ENCODE measurements around the gene TTC39C. TPM values are rescaled to one million over a fixed set of nuclear protein-coding genes. Genes with fewer than 3 reads are reported as not detected.
"Not testable (repeated sequence)": the region's sequence is repeated elsewhere in the genome, so short reads cannot be mapped to it uniquely, and the experiment has no call there.

Gene TTC39C
- total RNA-seq, 1 donor from 2014 or later, result 29.2 TPM

GRCh38 chr18:24138409-24138788, 123.8 kb downstream of the TTC39C start:
- H3K36me3 Mint-ChIP-seq (ENCODE audit: low read depth), result peaks cover 15% of the 10 kb centered on the region
- H3K27ac Mint-ChIP-seq, result peak overlapping the region; percentile 15
- intact Hi-C loops (cut with micrococcal nuclease), result no loop called here
- DNase-seq, result no peak
- peak overlapping the region; percentile 91 for H3K4me3 Mint-ChIP-seq
- peaks cover 13% of the 10 kb centered on the region for H3K27me3 Mint-ChIP-seq
- no peaks in the 10 kb centered on the region for H3K9me3 Mint-ChIP-seq
- H3K4me1 Mint-ChIP-seq, result peaks cover 20% of the 10 kb centered on the region

DNA sequence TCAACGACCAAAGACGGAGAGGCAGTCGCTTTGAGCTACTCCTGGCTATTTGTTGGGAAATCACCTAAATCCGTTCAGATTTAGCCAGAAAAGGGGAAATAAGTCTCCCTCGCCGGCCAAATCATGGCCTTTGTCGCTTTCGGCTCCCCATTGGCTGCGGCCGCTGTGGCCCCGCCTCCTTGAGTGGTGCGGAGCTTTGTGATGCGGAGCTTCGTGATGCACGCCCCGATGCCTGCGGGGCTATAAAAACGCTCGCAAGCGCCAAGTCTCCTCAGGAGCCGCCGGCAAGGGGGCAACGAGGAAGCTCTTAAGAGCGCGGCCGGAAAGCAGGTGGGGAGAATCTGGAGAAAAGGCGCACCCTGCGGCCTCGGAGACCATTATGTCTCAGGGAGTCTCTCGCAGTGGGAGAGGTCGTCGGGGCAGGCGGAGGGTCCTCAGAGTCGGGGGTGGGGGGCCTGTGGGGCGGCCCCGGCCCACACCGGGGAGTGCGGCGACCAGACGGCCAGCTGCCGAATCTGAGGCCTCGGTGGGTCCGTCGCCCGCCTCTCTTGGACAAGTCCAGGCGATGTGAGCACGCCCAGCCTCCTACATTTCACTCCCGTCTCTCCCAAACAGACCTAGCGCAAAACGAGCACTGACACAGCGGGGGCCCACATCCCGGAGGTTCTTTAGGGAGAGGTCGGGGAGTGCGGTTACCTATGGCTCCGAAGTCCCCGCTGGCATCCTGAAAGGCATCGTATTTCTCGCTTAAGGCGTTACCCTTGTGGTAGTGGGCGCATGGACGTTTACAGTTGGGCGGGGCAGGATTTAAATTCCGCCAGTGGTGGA, 124.4 kb downstream of the TTC39C start, which contains the start of gene CABYR:
TSS of gene CABYR (plus strand) at position 274 of the 828 bp plus-strand sequence. CDS start 4,053 bp downstream, outside the sequence.
- DNase-seq, result peak; percentile 91
- H3K27ac Mint-ChIP-seq, result peak within 1 kb of the TSS; percentile 51
- H3K4me3 Mint-ChIP-seq, result peak within 1 kb of the TSS; percentile 91
- no peaks in the 10 kb centered on the region for H3K9me3 Mint-ChIP-seq
- H3K27me3 Mint-ChIP-seq, result peaks cover 14% of the 10 kb centered on the region
- intact Hi-C loops (cut with micrococcal nuclease), result no loop called here
- peaks cover 13% of the 10 kb centered on the region for H3K36me3 Mint-ChIP-seq (ENCODE audit: low read depth)
- H3K4me1 Mint-ChIP-seq, result peaks cover 20% of the 10 kb centered on the region

- no peak for DNase-seq
- intact Hi-C loops (cut with micrococcal nuclease), result no loop called here
- H3K4me1 Mint-ChIP-seq, result peaks cover 20% of the 10 kb centered on the region
- no peak overlapping the region for H3K4me3 Mint-ChIP-seq
- H3K9me3 Mint-ChIP-seq, result no peaks in the 10 kb centered on the region
- H3K36me3 Mint-ChIP-seq (ENCODE audit: low read depth), result peaks cover 8% of the 10 kb centered on the region
- peaks cover 27% of the 10 kb centered on the region for H3K27me3 Mint-ChIP-seq
- no peak overlapping the region for H3K27ac Mint-ChIP-seq
These were observed 126.1 kb downstream of the TTC39C start for GRCh38 chr18:24140697-24141096.

DNA sequence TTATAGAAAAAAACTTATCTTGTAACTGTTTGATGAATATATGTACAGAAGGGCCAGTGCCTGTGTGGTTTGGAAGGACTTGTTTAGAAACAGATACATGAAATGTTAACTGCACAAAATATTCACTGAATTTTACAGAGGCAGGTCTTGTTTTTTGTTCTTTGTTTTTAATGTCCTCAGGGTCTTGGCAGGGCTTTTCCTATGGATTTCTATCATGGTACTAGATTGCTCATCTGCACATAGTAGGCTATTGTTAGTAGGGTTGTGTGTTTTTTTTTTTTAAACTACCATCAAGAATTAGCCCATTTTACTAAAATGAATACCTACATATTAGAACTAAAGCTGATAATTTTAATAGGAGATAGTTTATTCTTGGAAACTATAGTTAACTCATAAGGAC, 127.8 kb downstream of the TTC39C start:
- no peak for DNase-seq
- Mint-ChIP-seq H3K4me1 (peaks cover 10% of the 10 kb centered on the region), H3K27me3 (peaks cover 37% of the 10 kb centered on the region), H3K4me3 (no peak overlapping the region), H3K36me3 (ENCODE audit: low read depth) (no peaks in the 10 kb centered on the region), H3K27ac (no peak overlapping the region), H3K9me3 (no peaks in the 10 kb centered on the region)
- intact Hi-C loops (cut with micrococcal nuclease), result no loop called here

- DNase-seq; H3K36me3 Mint-ChIP-seq (ENCODE audit: low read depth); intact Hi-C loops (cut with micrococcal nuclease); H3K4me1 Mint-ChIP-seq; H3K4me3 Mint-ChIP-seq; H3K27ac Mint-ChIP-seq; H3K9me3 Mint-ChIP-seq: not testable (repeated sequence)
- H3K27me3 Mint-ChIP-seq, result peaks cover 21% of the 10 kb centered on the region
These were observed 135.0 kb downstream of the TTC39C start for GRCh38 chr18:24149591-24149990.

DNA sequence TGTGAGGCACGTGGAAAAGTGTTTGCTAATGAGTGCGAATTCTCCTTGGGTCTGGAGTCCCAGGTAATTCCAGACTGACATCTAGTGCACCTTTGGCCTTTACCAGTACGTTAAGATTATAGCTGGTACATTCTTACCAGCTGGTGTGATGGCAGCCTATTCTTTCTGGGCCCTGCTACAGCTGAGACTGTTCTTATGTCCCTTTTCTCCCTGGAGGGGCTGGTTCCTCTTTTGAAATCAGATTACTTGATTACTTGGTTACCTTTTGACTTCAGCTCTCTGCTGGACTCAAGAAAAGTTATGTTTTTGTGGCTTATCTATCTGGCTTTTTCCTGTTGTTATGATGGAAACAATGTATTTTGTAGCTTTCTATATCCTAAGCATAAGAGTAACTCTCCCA, 138.8 kb downstream of the TTC39C start:
- no peaks in the 10 kb centered on the region for H3K9me3 Mint-ChIP-seq
- DNase-seq, result no peak
- H3K4me1 Mint-ChIP-seq, result no peaks in the 10 kb centered on the region
- no peak overlapping the region for H3K4me3 Mint-ChIP-seq
- no peak overlapping the region for H3K27ac Mint-ChIP-seq
- intact Hi-C loops (cut with micrococcal nuclease), result no loop called here
- no peaks in the 10 kb centered on the region for H3K36me3 Mint-ChIP-seq (ENCODE audit: low read depth)
- peaks cover 4% of the 10 kb centered on the region for H3K27me3 Mint-ChIP-seq

GRCh38 chr18:24157855-24158254, 143.3 kb downstream of the TTC39C start:
- intact Hi-C loops (cut with micrococcal nuclease), result no loop called here
- DNase-seq, result no peak
- Mint-ChIP-seq H3K27me3 (peaks cover 2% of the 10 kb centered on the region), H3K27ac (no peak overlapping the region), H3K4me1 (no peaks in the 10 kb centered on the region), H3K9me3 (no peaks in the 10 kb centered on the region), H3K4me3 (no peak overlapping the region), H3K36me3 (ENCODE audit: low read depth) (no peaks in the 10 kb centered on the region)

DNA sequence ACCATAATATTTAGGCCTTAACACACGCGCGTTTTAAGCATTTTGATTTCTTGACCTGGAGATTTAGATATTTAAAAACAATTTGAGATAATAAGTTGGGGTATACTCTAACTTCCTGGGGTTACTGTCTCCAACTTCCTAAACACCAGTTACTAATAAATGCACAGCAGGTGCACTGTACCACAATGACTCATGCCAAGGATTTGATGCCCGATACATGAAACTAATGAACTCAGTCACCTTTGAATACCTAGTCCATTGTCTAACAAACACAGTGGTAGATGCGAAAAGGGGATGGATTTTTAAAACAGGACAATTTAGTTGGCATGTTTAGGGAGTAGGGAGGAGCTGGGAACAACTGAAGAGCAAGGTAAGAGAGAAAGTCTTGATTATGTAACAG, 145.5 kb downstream of the TTC39C start:
- intact Hi-C loops (cut with micrococcal nuclease), result no loop called here
- H3K27me3 Mint-ChIP-seq, result peaks cover 2% of the 10 kb centered on the region
- no peaks in the 10 kb centered on the region for H3K36me3 Mint-ChIP-seq (ENCODE audit: low read depth)
- H3K4me1 Mint-ChIP-seq, result no peaks in the 10 kb centered on the region
- H3K4me3 Mint-ChIP-seq, result no peak overlapping the region
- H3K9me3 Mint-ChIP-seq, result no peaks in the 10 kb centered on the region
- no peak for DNase-seq
- no peak overlapping the region for H3K27ac Mint-ChIP-seq

GRCh38 chr18:24161304-24161703, 146.8 kb downstream of the TTC39C start:
- DNase-seq, result no peak
- no peaks in the 10 kb centered on the region for H3K36me3 Mint-ChIP-seq (ENCODE audit: low read depth)
- H3K27me3 Mint-ChIP-seq, result no peaks in the 10 kb centered on the region
- no peaks in the 10 kb centered on the region for H3K4me1 Mint-ChIP-seq
- no peak overlapping the region for H3K27ac Mint-ChIP-seq
- no peak overlapping the region for H3K4me3 Mint-ChIP-seq
- intact Hi-C loops (cut with micrococcal nuclease), result no loop called here
- H3K9me3 Mint-ChIP-seq, result no peaks in the 10 kb centered on the region

DNA sequence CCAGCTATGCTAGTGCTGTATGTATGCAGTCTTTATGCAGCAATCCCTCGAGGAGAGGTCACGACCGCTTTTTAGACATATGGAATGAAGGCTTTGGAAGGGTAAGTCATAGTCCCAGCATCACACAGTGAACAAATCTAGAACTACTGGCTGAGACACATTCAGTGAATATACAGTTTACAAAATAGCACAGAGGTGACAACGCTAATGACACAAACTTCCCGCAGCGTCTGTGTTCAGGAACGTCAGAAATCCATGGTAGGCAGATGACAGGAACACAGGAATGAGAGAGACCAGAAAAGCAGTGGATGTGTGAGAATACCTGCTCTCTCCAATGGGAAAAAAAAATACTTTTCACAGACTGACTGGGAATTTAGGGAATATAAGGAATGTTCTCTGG, 153.9 kb downstream of the TTC39C start:
- no peaks in the 10 kb centered on the region for H3K9me3 Mint-ChIP-seq
- H3K4me3 Mint-ChIP-seq, result no peak overlapping the region
- H3K27me3 Mint-ChIP-seq, result no peaks in the 10 kb centered on the region
- peaks cover 2% of the 10 kb centered on the region for H3K4me1 Mint-ChIP-seq
- intact Hi-C loops (cut with micrococcal nuclease), result no loop called here
- H3K27ac Mint-ChIP-seq, result no peak overlapping the region
- H3K36me3 Mint-ChIP-seq (ENCODE audit: low read depth), result no peaks in the 10 kb centered on the region
- DNase-seq, result no peak

DNA sequence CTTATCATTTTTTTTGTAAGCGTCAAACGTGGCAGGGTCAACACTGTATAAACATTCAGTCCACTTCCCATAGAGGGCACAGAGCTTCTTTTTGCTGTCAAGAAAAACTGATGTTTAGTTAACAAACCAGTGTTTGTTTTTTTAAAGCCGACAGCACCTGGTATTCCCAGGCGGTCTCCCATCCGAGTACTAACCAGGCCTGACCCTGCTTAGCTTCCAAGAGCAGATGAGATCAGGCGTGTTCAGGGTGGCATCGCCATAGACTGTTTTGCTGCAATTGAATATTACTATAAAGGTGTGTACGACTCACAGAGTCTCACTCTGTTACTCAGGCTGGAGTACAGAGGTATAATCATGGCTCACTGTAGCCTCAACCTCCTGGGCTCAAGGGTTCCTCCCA, 155.8 kb downstream of the TTC39C start:
- H3K27ac Mint-ChIP-seq, result no peak overlapping the region
- no peak for DNase-seq
- peaks cover 6% of the 10 kb centered on the region for H3K4me1 Mint-ChIP-seq
- H3K9me3 Mint-ChIP-seq, result no peaks in the 10 kb centered on the region
- no peaks in the 10 kb centered on the region for H3K36me3 Mint-ChIP-seq (ENCODE audit: low read depth)
- no peak overlapping the region for H3K4me3 Mint-ChIP-seq
- intact Hi-C loops (cut with micrococcal nuclease), result loop anchor here (10.0 kb wide), 1 partner anchor 504 kb away; no protein-coding TSS in a partner anchor
- no peaks in the 10 kb centered on the region for H3K27me3 Mint-ChIP-seq

DNA sequence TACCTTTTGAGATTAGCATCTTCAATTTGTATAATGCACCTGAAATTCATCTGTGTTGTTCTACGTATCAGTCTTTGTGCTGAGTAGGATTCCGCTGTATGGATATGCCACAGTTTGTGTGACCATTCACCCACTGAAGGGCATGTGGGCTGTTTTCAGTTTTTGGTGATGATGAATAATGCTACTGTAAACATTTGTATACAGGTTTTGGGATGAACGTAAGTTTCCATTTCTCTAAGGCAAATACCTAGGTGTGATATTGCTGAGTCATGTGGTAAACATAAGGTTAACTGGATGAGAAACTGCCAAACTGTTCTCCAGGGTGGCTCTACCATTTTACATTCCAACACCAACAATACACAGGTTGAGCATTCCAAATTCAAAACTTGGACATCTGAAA, 159.4 kb downstream of the TTC39C start:
- Mint-ChIP-seq H3K4me3 (no peak overlapping the region), H3K27me3 (no peaks in the 10 kb centered on the region), H3K27ac (peak overlapping the region; percentile 35), H3K9me3 (no peaks in the 10 kb centered on the region), H3K4me1 (peaks cover 8% of the 10 kb centered on the region), H3K36me3 (ENCODE audit: low read depth) (no peaks in the 10 kb centered on the region)
- intact Hi-C loops (cut with micrococcal nuclease), result loop anchor here (10.0 kb wide), 1 partner anchor 501 kb away; no protein-coding TSS in a partner anchor
- DNase-seq, result no peak

DNA sequence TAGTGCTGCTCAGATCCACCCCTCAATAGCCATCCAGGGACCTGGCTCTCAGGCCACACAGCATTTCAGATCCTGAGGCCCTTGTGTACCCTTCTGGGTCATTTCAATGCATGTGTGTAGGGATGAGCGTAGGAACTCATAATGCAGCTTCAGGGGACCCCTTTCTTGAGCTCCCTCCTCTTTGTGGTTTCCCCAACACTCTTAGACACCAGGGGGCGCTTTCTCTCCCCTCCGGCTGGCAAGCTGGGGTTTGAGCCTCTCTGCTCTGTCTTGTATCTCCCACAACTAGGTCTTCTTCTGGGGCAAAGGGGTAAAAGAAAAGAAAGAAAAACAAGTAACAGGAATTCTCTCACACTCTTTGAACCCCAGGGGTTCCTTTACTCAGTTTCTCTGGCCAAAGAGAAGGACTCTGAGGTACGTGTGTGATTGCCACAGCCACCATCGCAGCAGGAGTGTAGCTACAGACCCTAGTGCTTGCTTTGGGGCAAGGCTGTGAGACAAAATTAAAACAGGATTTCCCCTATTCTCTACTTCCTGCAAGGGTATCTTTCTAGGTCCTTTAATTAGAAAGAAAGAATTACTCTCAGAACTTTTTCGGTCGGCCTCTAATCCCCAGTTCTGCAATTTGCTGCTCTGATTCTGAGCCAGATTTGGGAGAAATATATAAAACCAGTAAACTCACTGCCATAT, 162.3 kb downstream of the TTC39C start:
- intact Hi-C loops (cut with micrococcal nuclease), result loop anchor here (1.0 to 10.0 kb wide), 2 partner anchors 312 to 498 kb away; no protein-coding TSS in a partner anchor
- Mint-ChIP-seq H3K9me3 (no peaks in the 10 kb centered on the region), H3K36me3 (ENCODE audit: low read depth) (no peaks in the 10 kb centered on the region), H3K4me3 (no peak overlapping the region), H3K4me1 (peaks cover 8% of the 10 kb centered on the region), H3K27me3 (no peaks in the 10 kb centered on the region), H3K27ac (no peak overlapping the region)
- DNase-seq, result peak; percentile 76

DNA sequence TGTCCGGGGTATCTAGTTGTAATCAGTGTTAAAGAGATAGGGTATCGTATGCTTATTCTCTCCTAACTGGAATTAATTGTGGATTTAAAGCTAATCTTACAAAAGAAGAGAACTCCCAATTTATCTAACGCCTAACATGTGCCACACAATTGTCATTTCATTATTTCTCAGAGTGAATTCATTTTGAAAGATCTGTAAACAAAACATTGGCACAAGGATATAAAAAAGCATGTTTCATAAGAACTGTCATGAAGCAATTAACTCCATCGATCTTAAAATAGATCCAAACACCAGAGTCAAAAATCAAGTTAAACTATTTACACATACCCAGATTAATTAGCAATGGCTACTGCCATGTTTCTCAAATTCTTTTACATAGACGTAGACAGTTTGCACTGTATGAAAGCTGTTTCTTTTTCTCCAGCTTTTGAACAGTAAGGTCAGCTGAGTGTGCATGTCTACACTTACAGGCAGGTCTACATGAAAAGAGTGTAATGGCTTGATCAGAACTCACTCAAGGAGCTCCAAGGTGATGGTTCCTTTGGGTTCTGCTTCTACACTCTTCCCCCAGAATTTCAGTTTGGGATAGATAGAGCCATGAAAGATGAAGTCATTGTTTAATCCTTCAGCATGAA, 163.1 kb downstream of the TTC39C start:
- H3K27me3 Mint-ChIP-seq, result no peaks in the 10 kb centered on the region
- DNase-seq, result no peak
- H3K36me3 Mint-ChIP-seq (ENCODE audit: low read depth), result no peaks in the 10 kb centered on the region
- H3K4me3 Mint-ChIP-seq, result no peak overlapping the region
- no peak overlapping the region for H3K27ac Mint-ChIP-seq
- intact Hi-C loops (cut with micrococcal nuclease), result loop anchor here (10.0 kb wide), 1 partner anchor 497 kb away; no protein-coding TSS in a partner anchor
- peaks cover 8% of the 10 kb centered on the region for H3K4me1 Mint-ChIP-seq
- H3K9me3 Mint-ChIP-seq, result no peaks in the 10 kb centered on the region
